ENCODE data around the gene CAMKK2. TPM values are rescaled to one million over a fixed set of nuclear protein-coding genes. Genes with fewer than 3 reads are reported as not detected.
A peak's percentile ranks its signal among the peaks of the same experiment; 100 is the strongest.
"Not testable (repeated sequence)": the region's sequence is repeated elsewhere in the genome, so short reads cannot be mapped to it uniquely, and the experiment has no call there.

CAMKK2 gene
- total and polyA plus RNA-seq, 2 donors from 2014 or later = 16.3 to 35.6 TPM

DNA sequence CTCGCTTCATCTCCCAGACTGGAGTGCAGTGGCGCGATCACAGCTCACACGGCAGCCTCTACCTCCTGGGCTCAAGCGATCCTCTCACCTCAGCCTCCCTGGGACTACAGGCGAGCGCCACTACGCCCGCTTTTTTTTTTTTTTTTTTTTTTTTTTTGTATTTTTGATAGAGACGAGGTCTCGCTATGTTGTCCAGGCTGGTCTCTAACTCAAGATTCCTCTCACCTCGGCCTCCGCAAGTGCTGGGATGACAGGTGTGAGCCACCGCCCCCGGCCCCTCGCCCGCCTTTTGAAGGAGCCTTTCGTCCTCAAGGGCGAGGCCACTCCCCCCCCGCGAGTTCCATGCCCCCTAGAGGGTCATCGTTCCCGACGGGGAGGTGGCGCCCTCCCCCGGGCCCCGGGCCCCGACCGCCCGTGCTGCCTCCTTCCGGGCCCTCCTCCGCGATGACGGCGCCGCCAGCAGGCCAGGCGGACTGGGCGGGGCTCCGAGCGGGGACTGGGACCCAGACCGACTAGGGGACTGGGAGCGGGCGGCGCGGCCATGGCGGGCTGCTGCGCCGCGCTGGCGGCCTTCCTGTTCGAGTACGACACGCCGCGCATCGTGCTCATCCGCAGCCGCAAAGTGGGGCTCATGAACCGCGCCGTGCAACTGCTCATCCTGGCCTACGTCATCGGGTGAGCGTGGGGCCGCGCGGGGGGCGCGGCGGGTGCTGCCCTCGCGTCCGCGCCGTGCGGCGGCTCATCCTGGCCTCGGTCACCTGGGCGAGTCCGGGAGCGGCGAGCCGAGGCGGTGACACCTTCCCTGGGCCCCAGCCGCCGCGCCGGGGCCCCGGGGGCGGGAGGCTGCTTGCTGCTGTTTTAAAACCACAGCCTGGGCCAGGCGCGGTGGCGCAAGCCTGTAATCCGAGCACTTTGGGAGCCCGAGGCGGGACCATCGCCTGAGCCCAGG, 86.6 kb downstream of the CAMKK2 start, which contains the start of gene P2RX4:
Gene P2RX4 (plus strand): TSS at position 506 of the 949 bp plus-strand sequence. CDS start 36 bp downstream, at position 542.
- Histone ChIP-seq H3K4me1 (ENCODE audit: control insufficient read depth in 2 of 3, insufficient read depth in 2 of 3, low read depth in 1 of 3, low read length in 3 of 3) (peaks cover 0 to 7% (median 6%) of the 10 kb centered on the region in 3 donors), H3K9me3 (ENCODE audit: control insufficient read depth in 2 of 3, insufficient read depth in 1 of 3, low read length in 3 of 3) (no peaks in the 10 kb centered on the region), H3K27ac (ENCODE audit: low read depth in 2 of 2, low read length in 2 of 2) (peak within 1 kb of the TSS; percentile 81 to 88), H3K36me3 (ENCODE audit: control insufficient read depth in 2 of 3, insufficient read depth in 3 of 3, low read length in 3 of 3) (no peaks in the 10 kb centered on the region), H3K4me3 (ENCODE audit: low read length in 3 of 3) (peak within 1 kb of the TSS; percentile 30 to 70 (median 51)), H3K27me3 (ENCODE audit: control insufficient read depth, insufficient read depth, low read length) (no peaks in the 10 kb centered on the region), H3K9ac (ENCODE audit: low read length in 3 of 3) (peak within 1 kb of the TSS; percentile 30 to 86 (median 30))
- no peak for FAIRE-seq
- TF ChIP-seq, protein P1, sequence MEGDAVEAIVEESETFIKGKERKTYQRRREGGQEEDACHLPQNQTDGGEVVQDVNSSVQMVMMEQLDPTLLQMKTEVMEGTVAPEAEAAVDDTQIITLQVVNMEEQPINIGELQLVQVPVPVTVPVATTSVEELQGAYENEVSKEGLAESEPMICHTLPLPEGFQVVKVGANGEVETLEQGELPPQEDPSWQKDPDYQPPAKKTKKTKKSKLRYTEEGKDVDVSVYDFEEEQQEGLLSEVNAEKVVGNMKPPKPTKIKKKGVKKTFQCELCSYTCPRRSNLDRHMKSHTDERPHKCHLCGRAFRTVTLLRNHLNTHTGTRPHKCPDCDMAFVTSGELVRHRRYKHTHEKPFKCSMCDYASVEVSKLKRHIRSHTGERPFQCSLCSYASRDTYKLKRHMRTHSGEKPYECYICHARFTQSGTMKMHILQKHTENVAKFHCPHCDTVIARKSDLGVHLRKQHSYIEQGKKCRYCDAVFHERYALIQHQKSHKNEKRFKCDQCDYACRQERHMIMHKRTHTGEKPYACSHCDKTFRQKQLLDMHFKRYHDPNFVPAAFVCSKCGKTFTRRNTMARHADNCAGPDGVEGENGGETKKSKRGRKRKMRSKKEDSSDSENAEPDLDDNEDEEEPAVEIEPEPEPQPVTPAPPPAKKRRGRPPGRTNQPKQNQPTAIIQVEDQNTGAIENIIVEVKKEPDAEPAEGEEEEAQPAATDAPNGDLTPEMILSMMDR (IDR thresholded peaks at IDR 0.05; ENCODE audit: borderline replicate concordance, extremely low read depth, insufficient read depth) = no peak
- intact Hi-C loops (cut with DNase I) = no loop called here
- peak; percentile 86 to 96 (median 92) for DNase-seq

DNA sequence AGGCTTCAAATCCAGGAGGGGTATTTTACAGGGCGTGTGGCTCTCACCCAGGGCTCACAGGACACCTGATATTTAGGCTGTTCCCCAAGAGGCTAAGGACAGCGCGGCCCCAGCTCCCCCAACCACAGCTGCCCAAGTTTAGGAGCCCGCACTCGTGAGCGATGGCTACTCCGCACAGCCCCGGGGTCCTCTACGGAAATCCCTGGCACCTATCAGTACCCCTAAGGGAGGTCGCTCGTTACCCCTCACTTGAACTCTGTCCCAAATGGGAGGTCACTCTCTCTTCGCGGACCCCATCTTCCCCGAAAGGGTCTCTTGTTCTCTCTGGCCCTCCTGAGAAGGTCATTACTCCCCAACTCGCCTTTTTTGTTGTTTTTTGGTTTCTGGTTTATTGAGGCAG, 87.3 kb downstream of the CAMKK2 start:
- no peak for FAIRE-seq
- DNase-seq = peak in 2 of 5 donors; percentile 55 to 74

DNA sequence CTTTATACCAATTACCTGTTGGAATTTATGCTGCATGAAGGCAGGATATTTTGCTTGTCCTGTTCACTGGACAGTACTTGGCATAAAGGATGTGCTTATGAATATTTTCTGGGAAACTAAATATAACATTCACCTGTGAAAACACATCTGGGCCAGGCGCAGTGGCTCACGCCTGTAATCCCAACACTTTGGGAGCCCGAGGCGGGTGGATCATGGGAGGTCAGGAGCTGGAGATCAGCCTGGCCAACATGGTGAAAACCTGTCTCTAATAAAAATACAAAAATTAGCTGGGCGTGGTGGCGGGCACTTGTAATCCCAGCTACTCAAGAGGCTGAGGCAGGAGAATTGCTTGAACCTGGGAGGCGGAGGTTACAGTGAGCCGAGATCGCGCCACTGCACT, 87.9 kb downstream of the CAMKK2 start:
- H3K36me3 ChIP-seq (ENCODE audit: control insufficient read depth in 2 of 3, insufficient read depth in 3 of 3, low read length in 3 of 3); H3K27ac ChIP-seq (ENCODE audit: low read depth in 2 of 2, low read length in 2 of 2); H3K9ac ChIP-seq (ENCODE audit: low read length in 3 of 3); FAIRE-seq; H3K9me3 ChIP-seq (ENCODE audit: control insufficient read depth in 2 of 3, insufficient read depth in 1 of 3, low read length in 3 of 3); H3K4me1 ChIP-seq (ENCODE audit: control insufficient read depth in 2 of 3, insufficient read depth in 2 of 3, low read depth in 1 of 3, low read length in 3 of 3); H3K4me3 ChIP-seq (ENCODE audit: low read length in 3 of 3); intact Hi-C loops (cut with DNase I); H3K27me3 ChIP-seq (ENCODE audit: control insufficient read depth, insufficient read depth, low read length): not testable (repeated sequence)
- peak in 1 of 5 donors; percentile 35 for DNase-seq

More for the DNA sequence above, 87.3 kb downstream of the CAMKK2 start:
- H3K27ac ChIP-seq (ENCODE audit: low read depth in 2 of 2, low read length in 2 of 2) = no peak overlapping the region
- no peaks in the 10 kb centered on the region for H3K27me3 ChIP-seq (ENCODE audit: control insufficient read depth, insufficient read depth, low read length)
- no peak overlapping the region for H3K4me3 ChIP-seq (ENCODE audit: low read length in 3 of 3)
- TF ChIP-seq, protein P1 (IDR thresholded peaks at IDR 0.05; ENCODE audit: borderline replicate concordance, extremely low read depth, insufficient read depth) = no peak
- intact Hi-C loops (cut with DNase I) = no loop called here
- H3K36me3 ChIP-seq (ENCODE audit: control insufficient read depth in 2 of 3, insufficient read depth in 3 of 3, low read length in 3 of 3) = no peaks in the 10 kb centered on the region
- H3K9ac ChIP-seq (ENCODE audit: low read length in 3 of 3) = no peak overlapping the region
- H3K4me1 ChIP-seq (ENCODE audit: control insufficient read depth in 2 of 3, insufficient read depth in 2 of 3, low read depth in 1 of 3, low read length in 3 of 3) = peaks cover 0 to 2% (median under 1%) of the 10 kb centered on the region in 3 donors
- H3K9me3 ChIP-seq (ENCODE audit: control insufficient read depth in 2 of 3, insufficient read depth in 1 of 3, low read length in 3 of 3) = no peaks in the 10 kb centered on the region

DNA sequence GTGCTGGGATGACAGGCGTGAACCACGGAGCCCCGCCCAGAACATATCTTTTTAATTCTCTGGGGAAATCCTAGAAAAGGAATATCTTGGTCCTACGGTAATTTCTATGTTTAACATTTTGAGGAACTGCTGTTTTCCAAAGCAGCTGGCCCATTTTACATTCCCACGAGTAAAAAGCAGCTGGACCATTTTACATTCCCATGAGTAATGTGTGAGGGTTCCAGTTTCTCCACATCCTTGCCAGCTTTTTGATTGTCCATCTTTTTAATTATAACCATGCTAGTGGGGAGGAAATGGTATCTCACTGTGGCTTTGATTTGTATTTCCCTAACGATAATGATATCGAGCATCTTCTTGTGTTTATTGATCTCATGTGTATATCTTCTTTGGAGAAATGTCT, 91.0 kb downstream of the CAMKK2 start:
- Histone ChIP-seq H3K4me1 (ENCODE audit: control insufficient read depth in 2 of 3, insufficient read depth in 2 of 3, low read depth in 1 of 3, low read length in 3 of 3) (no peaks in the 10 kb centered on the region), H3K27me3 (ENCODE audit: control insufficient read depth, insufficient read depth, low read length) (no peaks in the 10 kb centered on the region), H3K9ac (ENCODE audit: low read length in 3 of 3) (no peak overlapping the region), H3K9me3 (ENCODE audit: control insufficient read depth in 2 of 3, insufficient read depth in 1 of 3, low read length in 3 of 3) (no peaks in the 10 kb centered on the region), H3K27ac (ENCODE audit: low read depth in 2 of 2, low read length in 2 of 2) (no peak overlapping the region), H3K36me3 (ENCODE audit: control insufficient read depth in 2 of 3, insufficient read depth in 3 of 3, low read length in 3 of 3) (no peaks in the 10 kb centered on the region), H3K4me3 (ENCODE audit: low read length in 3 of 3) (no peak overlapping the region)
- TF ChIP-seq, protein P1 (IDR thresholded peaks at IDR 0.05; ENCODE audit: borderline replicate concordance, extremely low read depth, insufficient read depth) = no peak
- FAIRE-seq (no peak), DNase-seq (no peak)
- intact Hi-C loops (cut with DNase I) = no loop called here

Data from kidney (tissue), 14 donors.